Activated naive CD4-positive, alpha-beta T cell treated with anti-CD3 and anti-CD28 coated beads, Interleukin-2, amount 10 ng/mL, durations not matched to agents 7 days and 5 days (primary cell): ENCODE measurements around the gene UCP3.

Experiments
- CTCF ChIA-PET: fragments of 350-600 bp; sonication (Branson Sonifier 250); formaldehyde crosslinking; loops from one replicate; lab custom pipeline; 2021; ENCODE audit warnings: antibody characterized with exemption; lab: Charles Lee
- DNase-seq: peaks from one replicate; pipeline ENCODE4 v3.0.0-alpha.2; 2020
- H3K27ac Mint-ChIP-seq: one replicate; pipeline ENCODE4 v1.8.0; 2021; ENCODE audit warnings: mild to moderate bottlenecking, moderate library complexity, mixed read lengths
- H3K27me3 Mint-ChIP-seq: one replicate; pipeline ENCODE4 v1.8.0; 2021; ENCODE audit warnings: mild to moderate bottlenecking, mixed read lengths
- H3K36me3 Mint-ChIP-seq: one replicate; pipeline ENCODE4 v1.8.0; 2021; ENCODE audit warnings: mixed read lengths
- H3K4me1 Mint-ChIP-seq: one replicate; pipeline ENCODE4 v1.8.0; 2021; ENCODE audit warnings: mixed read lengths
- H3K4me3 Mint-ChIP-seq: one replicate; pipeline ENCODE4 v1.8.0; 2021; ENCODE audit warnings: mild to moderate bottlenecking, moderate library complexity, mixed read lengths
- H3K9me3 Mint-ChIP-seq: one replicate; pipeline ENCODE4 v1.8.0; 2021; ENCODE audit warnings: mixed read lengths

UCP3 gene, protein sequence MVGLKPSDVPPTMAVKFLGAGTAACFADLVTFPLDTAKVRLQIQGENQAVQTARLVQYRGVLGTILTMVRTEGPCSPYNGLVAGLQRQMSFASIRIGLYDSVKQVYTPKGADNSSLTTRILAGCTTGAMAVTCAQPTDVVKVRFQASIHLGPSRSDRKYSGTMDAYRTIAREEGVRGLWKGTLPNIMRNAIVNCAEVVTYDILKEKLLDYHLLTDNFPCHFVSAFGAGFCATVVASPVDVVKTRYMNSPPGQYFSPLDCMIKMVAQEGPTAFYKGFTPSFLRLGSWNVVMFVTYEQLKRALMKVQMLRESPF

DNA sequence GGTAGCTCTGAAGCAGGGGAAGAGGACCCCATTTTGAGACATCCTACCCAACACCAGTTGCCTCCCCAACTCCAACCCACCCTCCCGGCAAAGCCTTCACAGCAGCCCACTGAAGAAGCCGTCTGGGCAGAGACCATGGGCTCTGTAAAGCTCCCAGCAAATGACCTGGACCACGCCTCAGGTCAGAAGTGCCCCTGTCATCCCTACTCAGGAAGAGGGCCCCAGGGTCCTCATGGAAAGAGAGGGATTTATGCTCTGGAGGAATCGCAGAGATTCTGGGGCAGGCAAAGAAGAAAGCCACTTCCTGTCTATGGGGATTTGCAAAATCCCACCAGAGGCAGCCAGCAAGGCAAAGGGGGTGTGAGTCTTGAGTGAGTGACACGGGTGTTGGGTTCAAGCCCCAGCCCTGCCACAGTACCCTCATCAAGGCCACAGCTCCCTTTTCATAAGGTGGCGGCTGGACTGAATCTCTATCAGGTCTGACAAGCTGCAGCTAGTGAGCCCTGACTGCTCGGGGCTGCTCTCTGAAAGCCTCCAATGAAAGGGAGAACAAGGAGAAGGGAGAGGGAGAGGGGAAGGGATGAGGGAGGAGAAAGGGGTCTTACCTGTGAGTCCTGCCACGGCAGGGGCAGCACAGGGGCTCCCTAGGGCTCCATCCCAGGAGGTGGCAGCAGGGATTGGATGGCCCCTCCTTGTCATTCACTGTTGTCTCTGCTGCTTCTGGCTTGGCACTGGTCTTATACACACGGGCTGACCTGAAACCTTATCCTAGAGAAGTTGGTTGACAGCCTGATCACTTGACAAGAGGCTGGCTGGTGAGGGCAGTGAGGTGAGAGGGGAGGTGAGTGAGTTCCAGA, at the start of gene UCP3:
TSS of gene UCP3 (minus strand) at position 713 of the 857 bp plus-strand sequence. CDS start 2,043 bp downstream, outside the sequence.
- Mint-ChIP-seq H3K36me3 (peaks cover 28% of the 10 kb centered on the region), H3K27ac (no peak within 1 kb of the TSS), H3K27me3 (no peaks in the 10 kb centered on the region), H3K4me1 (peaks cover 80% of the 10 kb centered on the region), H3K4me3 (no peak within 1 kb of the TSS), H3K9me3 (no peaks in the 10 kb centered on the region)
- DNase-seq: no peak
- CTCF ChIA-PET: no interaction called here

DNA sequence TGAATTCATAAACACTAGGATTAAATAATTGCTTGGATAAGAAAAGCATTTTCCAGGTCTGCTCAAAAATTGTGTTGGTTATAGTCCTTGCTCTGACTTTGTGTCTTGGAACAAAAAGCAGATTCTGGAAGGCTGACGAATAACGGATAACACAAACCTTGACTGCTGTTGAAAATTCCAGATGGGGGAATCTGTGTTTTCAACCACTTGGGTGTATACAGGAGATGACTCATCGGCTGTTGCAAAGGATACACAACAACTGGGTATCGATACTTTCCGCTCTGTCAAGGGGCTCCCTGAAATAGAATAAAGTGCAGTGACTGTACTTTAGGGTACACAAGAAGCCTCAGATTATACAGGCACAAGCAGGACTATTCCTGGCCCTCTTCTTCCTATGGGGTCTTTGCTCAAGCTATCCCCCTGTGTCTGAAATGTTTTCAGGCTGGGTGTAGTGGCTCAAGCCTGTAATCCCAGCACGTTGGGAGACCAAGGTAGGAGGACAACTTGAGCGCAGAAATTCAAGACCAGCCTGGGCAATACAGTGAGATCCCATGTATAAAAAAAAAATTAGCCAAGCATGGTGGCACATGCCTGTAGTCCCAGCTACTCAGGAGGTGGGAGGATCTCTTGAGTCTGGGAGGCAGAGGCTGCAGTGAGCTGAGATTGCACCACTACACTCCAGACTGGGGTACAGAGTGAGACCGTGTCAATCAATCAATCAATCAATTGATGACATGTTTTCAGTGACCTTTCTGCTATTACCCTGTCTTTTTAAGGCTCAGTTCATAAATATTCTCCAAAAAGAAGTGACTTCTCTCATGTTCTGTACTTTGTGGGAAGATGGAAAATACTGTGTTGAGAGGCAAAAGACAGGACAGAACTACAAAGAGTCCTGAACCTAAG, 48.6 kb upstream of the UCP3 start:
- Mint-ChIP-seq H3K4me1 (peaks cover 6% of the 10 kb centered on the region), H3K9me3 (peaks cover 5% of the 10 kb centered on the region), H3K27me3 (no peaks in the 10 kb centered on the region), H3K36me3 (peaks cover 40% of the 10 kb centered on the region), H3K27ac (peak overlapping the region; percentile 7), H3K4me3 (no peak overlapping the region)
- CTCF ChIA-PET: no interaction called here
- no peak for DNase-seq

DNA sequence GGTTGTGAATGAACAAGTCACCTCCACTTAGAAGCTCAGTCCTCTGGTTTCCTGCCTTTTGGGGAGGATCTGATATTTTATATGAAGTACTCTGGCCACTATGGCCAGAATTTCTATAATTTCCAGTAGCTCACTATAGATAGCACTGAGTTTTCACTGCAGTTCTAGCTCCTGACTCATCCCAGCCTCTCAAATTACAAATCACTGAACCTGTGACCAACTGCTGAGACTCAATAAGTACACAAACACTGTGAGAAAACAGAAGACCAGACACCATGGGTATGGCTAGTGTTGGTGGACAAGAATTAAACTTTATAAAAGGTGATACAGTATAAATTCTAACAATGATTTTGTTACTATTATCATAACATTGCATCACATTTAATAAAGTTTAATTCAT, 47.1 kb upstream of the UCP3 start:
- peaks cover 34% of the 10 kb centered on the region for H3K36me3 Mint-ChIP-seq
- peaks cover 3% of the 10 kb centered on the region for H3K9me3 Mint-ChIP-seq
- H3K4me3 Mint-ChIP-seq: no peak overlapping the region
- no peak overlapping the region for H3K27ac Mint-ChIP-seq
- peaks cover 2% of the 10 kb centered on the region for H3K4me1 Mint-ChIP-seq
- CTCF ChIA-PET: no interaction called here
- H3K27me3 Mint-ChIP-seq: no peaks in the 10 kb centered on the region
- DNase-seq: no peak

DNA sequence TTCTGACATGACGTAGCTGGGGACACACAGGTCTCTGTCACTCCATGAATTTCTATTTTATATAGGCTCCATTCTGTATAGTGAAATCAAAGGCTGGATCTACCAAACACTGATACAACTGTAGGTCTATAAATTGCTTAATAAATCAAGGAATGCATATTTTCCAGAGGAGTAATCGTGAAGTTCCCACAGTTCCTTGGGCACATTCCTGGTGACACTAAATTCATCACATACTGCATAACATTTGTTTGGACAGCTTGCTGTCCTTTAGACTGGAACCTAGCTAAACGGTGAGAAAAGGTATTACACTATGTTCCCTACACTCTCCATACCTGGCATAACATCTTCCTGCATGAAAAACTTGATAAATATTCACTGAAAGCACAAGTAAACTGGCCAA, 41.6 kb upstream of the UCP3 start:
- CTCF ChIA-PET: no interaction called here
- Mint-ChIP-seq H3K4me3 (no peak overlapping the region), H3K27me3 (no peaks in the 10 kb centered on the region), H3K36me3 (peaks cover 14% of the 10 kb centered on the region), H3K4me1 (no peaks in the 10 kb centered on the region), H3K9me3 (no peaks in the 10 kb centered on the region), H3K27ac (no peak overlapping the region)
- no peak for DNase-seq

DNA sequence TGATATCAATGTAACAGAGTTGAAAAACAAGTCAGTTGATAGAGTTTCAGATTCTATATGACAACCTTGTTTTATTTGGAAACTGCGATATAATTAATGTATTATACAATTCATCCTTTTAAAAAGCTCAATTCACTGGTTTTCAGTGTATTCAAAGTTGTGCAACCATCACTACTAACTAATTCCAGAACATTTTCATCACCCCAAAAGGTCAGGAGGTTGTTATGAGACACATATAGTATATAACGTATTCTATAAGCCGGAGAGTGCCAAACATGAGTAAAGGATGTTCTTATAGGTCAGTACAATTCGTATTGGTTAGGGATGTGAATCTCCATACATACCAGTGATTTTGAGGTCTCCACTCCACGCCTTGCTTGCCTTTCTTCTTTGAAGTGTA, 40.1 kb upstream of the UCP3 start:
- H3K27ac Mint-ChIP-seq: no peak overlapping the region
- no peak for DNase-seq
- no peaks in the 10 kb centered on the region for H3K9me3 Mint-ChIP-seq
- peaks cover 11% of the 10 kb centered on the region for H3K36me3 Mint-ChIP-seq
- H3K27me3 Mint-ChIP-seq: no peaks in the 10 kb centered on the region
- H3K4me1 Mint-ChIP-seq: no peaks in the 10 kb centered on the region
- no peak overlapping the region for H3K4me3 Mint-ChIP-seq
- CTCF ChIA-PET: no interaction called here

DNA sequence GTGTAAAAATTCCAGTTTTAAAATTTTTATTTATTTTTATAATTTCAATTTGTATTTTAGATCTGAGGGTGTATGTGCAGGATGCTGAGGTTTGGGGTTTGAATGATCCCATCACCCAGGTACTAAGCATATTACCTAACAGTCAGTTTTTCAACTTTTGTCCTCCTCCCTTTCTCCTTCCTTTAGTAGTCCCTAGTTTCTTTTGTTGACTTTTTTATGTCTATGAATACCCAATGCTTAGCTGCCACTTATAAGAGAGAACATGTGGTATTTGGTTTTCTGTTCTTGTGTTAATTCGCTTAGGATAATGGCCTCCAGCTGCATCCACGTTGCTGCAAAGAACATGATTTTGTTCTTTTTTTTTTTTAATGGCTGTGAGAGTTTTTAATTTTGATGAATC, 35.7 kb upstream of the UCP3 start:
- Mint-ChIP-seq H3K27ac (no peak overlapping the region), H3K27me3 (no peaks in the 10 kb centered on the region), H3K36me3 (peaks cover 16% of the 10 kb centered on the region), H3K9me3 (no peaks in the 10 kb centered on the region), H3K4me3 (no peak overlapping the region), H3K4me1 (peaks cover 8% of the 10 kb centered on the region)
- CTCF ChIA-PET: interaction anchor here (1.2 kb wide), 1 partner anchor 81 kb away, joined by 3 read pairs; no protein-coding TSS in a partner anchor
- DNase-seq: no peak

DNA sequence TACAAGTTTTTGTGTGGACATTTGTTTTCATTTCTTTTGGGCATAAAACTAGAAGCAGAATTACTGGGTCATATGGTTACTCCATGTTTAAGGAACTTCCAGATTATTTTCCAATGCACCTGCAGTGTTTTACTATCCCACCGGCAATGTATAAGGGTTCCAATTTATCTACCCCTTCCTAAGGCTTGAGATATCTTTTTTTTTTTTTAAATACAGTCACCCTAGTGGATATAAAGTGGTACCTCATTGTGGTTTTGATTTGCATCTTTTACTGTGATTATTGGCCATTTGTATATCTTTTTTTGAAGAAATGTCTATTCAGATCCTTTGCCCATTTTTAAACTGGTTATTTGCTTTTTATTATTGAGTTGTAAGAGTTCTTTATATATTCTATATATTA, 34.6 kb upstream of the UCP3 start:
- H3K4me1 Mint-ChIP-seq: peaks cover 8% of the 10 kb centered on the region
- no peaks in the 10 kb centered on the region for H3K27me3 Mint-ChIP-seq
- no peaks in the 10 kb centered on the region for H3K9me3 Mint-ChIP-seq
- H3K36me3 Mint-ChIP-seq: peaks cover 18% of the 10 kb centered on the region
- no peak for DNase-seq
- CTCF ChIA-PET: no interaction called here
- H3K27ac Mint-ChIP-seq: no peak overlapping the region
- no peak overlapping the region for H3K4me3 Mint-ChIP-seq

DNA sequence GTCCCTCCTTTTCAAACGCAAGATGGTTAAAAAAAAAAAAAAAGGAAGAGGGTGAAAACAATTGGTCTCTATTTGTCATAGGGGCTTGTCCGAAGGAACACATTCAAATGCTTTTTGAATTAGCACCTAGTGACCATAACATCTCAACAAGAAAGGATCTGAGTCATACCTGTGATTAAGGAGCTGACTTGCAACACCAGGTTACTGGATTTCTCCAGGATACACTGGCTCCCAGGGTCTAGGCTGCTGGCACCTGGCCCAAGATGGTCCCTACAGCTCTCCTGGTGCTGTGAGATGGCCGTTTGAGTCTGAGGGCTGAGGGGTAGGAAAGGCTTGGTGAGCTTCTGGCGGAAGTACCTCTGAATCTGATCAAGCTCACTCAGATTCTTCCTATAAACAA, 28.4 kb upstream of the UCP3 start:
- no peak for DNase-seq
- Mint-ChIP-seq H3K4me1 (peaks cover 8% of the 10 kb centered on the region), H3K36me3 (peaks cover 41% of the 10 kb centered on the region), H3K4me3 (no peak overlapping the region), H3K9me3 (no peaks in the 10 kb centered on the region), H3K27me3 (no peaks in the 10 kb centered on the region), H3K27ac (no peak overlapping the region)
- CTCF ChIA-PET: no interaction called here

DNA sequence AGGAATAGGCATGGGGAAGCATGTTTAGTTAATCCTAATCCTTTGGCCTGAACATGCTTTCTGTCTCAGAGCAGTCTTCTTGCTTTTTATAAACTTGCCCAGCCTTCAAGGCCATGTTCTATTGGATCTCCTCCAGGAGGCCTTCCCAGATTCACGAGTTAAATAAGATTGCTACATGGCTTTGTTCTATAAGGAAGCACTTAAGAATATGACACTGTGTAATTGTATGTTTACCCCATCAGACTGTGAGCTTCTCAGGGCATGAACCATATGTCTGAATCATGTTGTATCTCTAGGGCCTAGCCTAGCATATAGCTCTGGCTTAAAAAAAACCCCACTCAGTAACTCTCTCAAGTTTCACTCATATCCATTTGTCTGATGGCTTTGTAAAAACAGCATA, 26.4 kb upstream of the UCP3 start:
- H3K4me1 Mint-ChIP-seq: peaks cover 17% of the 10 kb centered on the region
- peaks cover 39% of the 10 kb centered on the region for H3K36me3 Mint-ChIP-seq
- H3K27me3 Mint-ChIP-seq: no peaks in the 10 kb centered on the region
- DNase-seq: no peak
- H3K27ac Mint-ChIP-seq: no peak overlapping the region
- H3K9me3 Mint-ChIP-seq: no peaks in the 10 kb centered on the region
- H3K4me3 Mint-ChIP-seq: no peak overlapping the region
- CTCF ChIA-PET: no interaction called here

DNA sequence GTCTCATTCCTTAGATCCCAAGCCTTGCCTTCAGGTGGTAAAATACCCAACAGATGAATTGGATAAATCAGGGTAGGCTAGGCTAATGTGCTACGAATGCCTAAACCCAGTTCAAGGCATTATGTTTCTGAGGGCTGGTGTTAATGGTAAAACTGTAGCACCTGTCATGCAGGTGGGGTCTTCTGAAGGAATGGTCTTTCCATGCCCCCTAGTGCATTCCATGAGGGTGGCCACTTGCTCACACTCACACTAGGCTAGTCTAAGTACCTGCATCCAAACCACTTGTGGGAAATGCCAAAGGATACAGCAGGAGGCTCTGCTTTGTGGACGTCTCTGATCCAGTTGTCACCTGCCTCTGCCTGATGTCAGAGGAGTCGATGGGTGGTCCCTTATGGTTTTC, 24.2 kb upstream of the UCP3 start:
- H3K9me3 Mint-ChIP-seq: no peaks in the 10 kb centered on the region
- peak; percentile 22 for DNase-seq
- H3K27ac Mint-ChIP-seq: no peak overlapping the region
- no peaks in the 10 kb centered on the region for H3K27me3 Mint-ChIP-seq
- peaks cover 42% of the 10 kb centered on the region for H3K36me3 Mint-ChIP-seq
- peaks cover 23% of the 10 kb centered on the region for H3K4me1 Mint-ChIP-seq
- CTCF ChIA-PET: interaction anchor here (1.4 to 1.6 kb wide), 2 partner anchors 38 to 69 kb away, joined by 4 read pairs; no protein-coding TSS in a partner anchor
- H3K4me3 Mint-ChIP-seq: no peak overlapping the region

DNA sequence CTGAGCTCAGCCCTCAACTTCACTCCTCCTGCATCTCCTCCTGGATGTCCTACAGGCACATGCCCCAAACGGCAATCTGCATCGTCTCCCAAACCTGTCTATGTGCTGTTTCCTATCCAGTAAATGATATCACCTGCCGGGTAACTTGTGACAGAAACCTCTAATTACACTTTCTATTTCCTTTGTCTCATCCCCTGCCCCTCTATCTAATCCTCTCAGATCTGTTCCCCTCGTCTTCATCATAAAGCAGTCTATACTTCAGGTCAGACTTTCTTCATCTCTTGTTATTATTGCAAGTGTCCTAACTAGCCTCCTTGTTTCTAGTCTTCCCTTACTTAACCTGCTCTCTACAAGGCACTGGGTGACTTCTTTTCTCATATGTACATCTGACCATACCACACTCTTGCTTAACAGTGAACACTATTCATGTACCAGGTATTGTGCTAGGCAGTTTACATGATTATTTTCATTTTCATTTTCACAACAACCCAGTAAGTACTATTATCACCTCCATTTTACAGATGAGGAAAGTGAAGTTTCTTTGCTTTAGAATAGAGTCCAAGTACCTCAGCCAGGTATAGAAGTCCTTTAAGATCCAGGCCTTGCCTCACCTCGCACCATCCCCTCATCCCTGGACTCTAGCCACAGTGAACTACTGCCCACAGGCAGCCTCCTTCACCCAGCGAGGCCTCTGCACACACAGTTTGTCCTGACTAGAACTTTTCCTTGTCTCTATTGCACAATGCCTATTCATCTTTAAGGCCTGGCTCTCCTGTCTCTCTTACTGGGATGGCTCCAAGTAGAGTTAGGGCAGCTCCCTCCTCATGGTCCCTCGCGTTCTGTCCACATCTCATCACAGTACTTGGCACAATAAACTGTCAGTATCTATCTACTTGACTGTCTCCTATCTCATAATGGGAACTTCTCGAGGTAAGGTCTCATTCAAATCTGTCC, 22.1 kb upstream of the UCP3 start:
- CTCF ChIA-PET: interaction anchor here (1.2 to 1.6 kb wide), 4 partner anchors 11 to 36 kb away, joined by 3 to 5 read pairs (median 4); no protein-coding TSS in a partner anchor
- Mint-ChIP-seq H3K27ac (peak overlapping the region; percentile 73), H3K9me3 (no peaks in the 10 kb centered on the region), H3K4me1 (peaks cover 23% of the 10 kb centered on the region), H3K27me3 (no peaks in the 10 kb centered on the region), H3K4me3 (peak overlapping the region; percentile 0), H3K36me3 (peaks cover 29% of the 10 kb centered on the region)
- no peak for DNase-seq

DNA sequence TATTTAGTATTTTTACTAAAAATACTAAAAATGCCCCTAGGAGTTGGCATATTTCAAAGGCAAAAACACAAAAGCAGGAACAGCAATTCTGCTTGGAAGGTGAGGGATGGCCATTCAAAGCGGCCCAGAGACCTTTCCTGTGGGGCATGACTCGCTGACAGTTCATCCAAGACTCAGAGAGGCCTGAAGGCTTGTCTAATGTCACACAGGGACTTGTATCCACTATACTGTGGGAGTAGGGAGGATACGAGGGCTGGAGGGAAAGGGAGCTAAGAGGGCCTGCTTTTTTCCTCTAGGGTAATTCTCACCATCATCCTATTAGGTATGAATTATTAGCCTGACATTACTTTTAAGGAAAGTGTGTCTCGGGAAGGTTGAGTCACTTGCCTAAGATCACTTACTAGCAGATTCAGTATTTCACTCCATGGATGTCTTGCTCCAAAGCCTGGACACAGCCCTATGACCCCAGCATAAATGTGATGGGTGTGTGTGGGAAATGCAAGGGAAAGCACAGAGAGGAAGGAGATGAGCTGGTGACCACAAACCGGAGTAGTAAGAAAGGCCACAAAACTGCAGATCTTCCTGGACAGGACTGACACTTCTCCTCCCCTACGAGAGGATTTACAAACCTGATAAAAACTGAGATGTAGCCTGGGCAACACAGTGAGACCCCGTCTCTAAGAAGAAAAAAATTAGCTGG, 16.7 kb upstream of the UCP3 start:
- Mint-ChIP-seq H3K36me3 (peaks cover 24% of the 10 kb centered on the region), H3K4me3 (no peak overlapping the region), H3K27ac (no peak overlapping the region), H3K4me1 (peaks cover 14% of the 10 kb centered on the region), H3K9me3 (no peaks in the 10 kb centered on the region), H3K27me3 (no peaks in the 10 kb centered on the region)
- CTCF ChIA-PET: interaction anchor here (0.6 kb wide), 1 partner anchor 9 kb away, joined by 4 read pairs; no protein-coding TSS in a partner anchor
- no peak for DNase-seq
